ENCODE results near the gene CFAP100.

DNA sequence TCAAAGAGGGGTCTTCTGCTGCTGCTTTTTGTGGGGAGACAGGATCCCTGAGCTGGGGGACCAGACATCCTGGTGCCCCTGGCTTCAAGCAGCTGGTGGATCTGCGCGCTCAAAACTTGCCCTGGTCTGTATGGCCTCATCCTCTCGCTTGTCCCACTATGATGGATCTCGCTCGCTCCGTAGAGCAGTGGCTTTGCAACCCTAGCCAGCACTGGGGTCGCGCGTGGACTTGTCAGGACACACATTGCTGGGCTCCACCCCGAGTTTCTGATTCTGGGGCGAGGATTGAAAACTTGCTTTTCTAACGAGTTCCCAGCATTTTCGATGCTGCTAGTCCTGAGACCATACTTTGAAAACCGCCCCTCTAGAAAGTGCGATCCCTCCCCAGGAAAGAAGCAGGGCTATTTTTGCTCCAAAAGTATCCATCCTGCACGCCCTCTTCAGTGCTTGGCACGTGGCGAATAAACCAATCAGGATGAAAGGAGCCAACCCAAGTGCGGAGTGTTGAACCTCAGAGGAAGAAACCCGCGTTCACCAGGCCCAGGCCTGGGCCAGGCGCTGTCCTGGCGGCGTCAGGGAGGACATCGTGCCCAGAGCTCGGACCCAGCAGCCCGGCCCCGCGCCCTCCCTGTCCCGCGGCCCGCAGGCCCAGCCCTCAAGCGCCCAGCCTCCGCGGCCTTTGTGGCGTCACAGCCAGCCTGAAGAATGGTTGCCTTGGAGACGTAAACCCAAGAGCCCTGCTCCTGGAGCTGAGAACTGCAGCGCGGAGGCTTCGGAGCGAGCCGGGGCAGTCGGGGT is at the start of gene CFAP100:
- TF ChIP-seq GATA2 (IDR thresholded peaks at IDR 0.05; ENCODE audit: low read depth, low read length) (no peak), GATA3 (IDR thresholded peaks at IDR 0.05; ENCODE audit: low read depth, low read length) (no peak)
